Thyroid gland (tissue), 4 donors: ENCODE results near the gene LDHA.
A peak's percentile ranks its signal among the peaks of the same experiment; 100 is the strongest.

Source experiments
- CTCF ChIP-seq, 6 experiments: fragments of 200-600 bp in 3 of 6; fragments of 450-650 bp in 3 of 6; sonication (generic) in 3 of 6; IDR thresholded peaks; one replicate each; pipeline ENCODE4 v1.5.1; 2016 to 2019; ENCODE audit warnings: antibody characterized with exemption in 6 of 6, mild to moderate bottlenecking in 2 of 6, inconsistent platforms in 1 of 6, moderate library complexity in 1 of 6
- POLR2A ChIP-seq, 2 donors: fragments of 450-650 bp; IDR thresholded peaks; one replicate each; pipeline ENCODE4 v1.6.1; 2017; ENCODE audit warnings: antibody characterized with exemption in 2 of 2, mild to moderate bottlenecking in 2 of 2, moderate library complexity in 1 of 2

GRCh38 chr11:18379201-18379600 lies 15.2 kb upstream of the LDHA start:
- TF ChIP-seq CTCF (IDR thresholded peaks at IDR 0.05), result no peak
- peak in 1 of 2 donors; percentile 50 for TF ChIP-seq POLR2A (IDR thresholded peaks at IDR 0.05)
